ENCODE measurements around the gene INS.
"Not testable (repeated sequence)": the region's sequence is repeated elsewhere in the genome, so short reads cannot be mapped to it uniquely, and the experiment has no call there.

The INS gene

DNA sequence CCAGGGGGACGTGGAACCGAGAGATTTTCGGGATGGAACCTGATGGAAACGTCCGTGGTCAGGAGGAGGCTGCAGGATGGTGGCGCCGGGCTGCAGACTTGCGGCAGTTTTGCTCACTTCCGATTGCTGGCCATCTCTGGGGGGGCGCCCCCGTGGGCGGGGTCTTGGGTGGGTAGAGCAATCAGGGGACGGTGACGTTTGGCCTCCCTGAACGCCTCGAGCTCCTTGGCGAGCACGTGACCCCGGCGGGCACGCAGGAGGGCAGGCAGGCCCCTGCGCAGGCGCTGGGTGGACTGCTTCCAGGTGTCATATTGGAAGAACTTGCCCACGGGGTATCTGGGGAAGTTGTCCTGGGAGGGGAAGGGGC lies 28.2 kb downstream of the INS start:
- DNase-seq (ENCODE audit: low read depth in 2 of 2): no peak

DNA sequence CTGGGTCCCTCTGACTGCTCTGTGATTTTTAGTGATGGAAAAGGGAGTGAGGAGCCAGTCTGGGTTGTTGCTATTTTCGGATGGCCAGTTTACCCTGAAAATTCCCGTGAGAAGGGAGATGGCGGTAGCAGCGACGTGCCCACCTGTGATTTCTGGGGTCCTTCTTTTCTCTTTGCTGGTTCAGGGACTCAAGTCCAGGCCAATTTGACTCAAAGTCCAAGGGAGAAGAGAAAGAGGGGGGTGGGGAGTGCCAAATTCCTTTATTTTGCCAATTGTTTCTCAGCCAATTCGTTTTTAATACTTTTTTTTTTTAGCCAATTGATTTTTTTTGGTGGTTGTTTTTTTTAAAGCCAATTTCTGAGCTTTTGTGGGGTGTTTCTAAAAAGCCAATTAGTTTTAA lies 28.8 kb downstream of the INS start:
- no peak for DNase-seq (ENCODE audit: low read depth in 2 of 2)

DNA sequence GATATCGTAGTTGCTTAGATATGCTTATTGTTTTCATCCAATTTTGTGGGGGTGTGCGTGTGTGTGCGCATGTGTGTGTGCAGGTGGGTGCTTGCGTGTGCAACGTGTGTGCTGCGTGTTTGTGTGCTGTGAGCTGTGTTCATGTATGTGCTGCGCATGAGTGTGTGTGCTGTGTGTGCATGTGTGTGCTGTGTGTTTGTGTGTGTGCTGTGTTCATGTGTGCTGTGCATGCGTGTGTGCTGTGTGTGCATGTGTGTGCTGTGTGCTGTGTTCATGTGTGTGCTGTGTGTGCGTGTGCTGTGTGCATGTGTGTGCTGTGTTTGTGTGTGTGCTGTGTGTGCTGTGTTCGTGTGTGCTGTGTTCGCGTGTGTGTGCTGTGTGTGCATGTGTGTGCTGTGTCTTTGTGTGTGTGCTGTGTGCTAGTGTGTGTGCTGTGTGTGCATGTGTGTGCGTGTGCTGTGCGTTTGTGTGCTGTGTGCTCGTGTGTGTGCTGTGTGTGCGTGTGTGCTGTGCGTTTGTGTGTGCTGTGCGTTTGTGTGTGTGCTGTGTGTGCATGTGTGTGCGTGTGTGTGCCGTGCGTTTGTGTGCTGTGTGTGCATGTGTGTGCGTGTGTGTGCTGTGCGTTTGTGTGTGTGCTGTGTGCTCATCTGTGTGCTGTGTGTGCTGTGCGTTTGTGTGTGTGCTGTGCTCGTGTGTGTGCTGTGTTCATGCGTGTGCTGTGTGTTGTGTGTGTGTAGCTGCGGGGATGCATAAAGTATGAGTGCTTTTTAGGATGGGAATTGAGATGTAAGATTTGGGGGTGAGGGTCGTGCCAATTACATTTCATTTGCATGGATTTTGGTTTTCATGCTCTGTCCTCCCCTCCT lies 29.4 kb downstream of the INS start:
- no peak for DNase-seq (ENCODE audit: low read depth in 2 of 2)

DNA sequence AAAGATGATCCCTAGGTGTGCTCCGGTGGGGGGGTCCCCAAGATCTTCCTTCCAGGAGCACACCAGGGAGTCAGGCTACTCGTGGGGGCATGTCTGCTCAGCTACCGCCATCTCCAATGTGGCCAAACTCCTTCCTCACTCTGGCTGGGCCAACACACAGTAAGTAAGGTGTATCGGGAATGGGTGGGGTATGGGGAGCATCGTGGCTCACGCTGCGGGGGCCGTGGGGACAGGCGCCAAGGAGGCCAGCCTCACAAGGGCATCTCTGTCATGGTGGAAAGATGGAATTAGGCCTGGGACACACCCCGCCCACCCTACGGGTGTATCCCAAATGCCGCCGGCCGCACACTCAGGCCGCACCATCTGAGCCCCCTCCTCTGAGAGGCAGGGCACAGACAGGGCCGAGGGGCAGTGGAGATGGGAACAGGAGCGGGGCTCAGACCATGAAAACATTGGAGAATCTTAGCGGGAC lies 30.1 kb downstream of the INS start:
- DNase-seq (ENCODE audit: low read depth in 2 of 2): no peak

DNA sequence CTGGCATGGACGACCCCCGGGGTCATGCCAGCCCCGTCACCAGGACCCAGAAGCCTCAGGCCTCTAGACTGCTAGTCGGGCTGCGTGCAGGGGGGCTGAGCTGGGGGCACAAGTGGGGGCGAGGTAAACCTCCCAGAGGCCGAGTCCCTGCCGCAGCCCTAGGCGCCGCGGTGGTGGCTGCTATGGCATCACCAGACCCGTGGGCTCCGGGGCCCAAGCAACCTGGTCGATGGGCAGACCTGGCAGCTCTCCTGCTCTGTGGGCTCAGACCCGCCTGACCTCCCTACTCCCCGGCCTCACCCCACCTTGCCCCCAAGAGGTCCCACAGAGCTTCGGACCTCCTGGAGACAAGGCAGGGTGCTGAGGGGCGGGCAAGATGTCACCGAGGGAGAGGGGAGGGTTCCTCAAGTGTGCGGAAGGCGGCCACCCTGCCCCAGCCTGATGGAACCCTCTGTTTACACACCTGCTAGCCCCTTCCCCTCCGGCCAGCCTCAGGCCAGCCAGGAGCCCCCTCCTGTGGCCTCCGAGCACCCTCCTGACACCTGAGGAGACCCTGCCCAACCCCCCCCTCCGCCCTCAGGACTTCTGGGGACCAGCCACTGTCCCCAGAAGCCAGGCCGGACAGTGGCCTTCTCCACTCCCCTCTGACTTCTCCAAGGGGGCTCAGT lies 31.2 kb downstream of the INS start:
- no peak for DNase-seq (ENCODE audit: low read depth in 2 of 2)

DNA sequence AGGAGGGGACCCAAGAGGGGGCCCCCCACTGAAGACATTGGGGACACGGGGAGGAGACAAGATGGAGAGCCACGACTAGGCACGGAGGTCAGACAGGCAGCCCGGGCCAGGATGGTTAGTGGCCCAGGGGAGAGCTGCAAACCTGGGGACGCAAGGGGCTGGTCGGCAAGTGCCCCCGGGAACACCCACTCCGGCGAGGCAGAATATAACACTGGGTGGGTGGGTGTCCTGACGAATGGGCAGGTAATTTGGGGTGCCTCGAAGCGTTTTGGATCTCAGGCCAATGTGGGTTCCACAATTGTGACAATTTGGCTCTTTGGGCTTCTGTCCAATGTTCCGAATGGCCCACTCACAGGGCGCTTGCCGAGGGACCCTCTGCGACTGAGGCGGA lies 31.7 kb downstream of the INS start:
- no peak for DNase-seq (ENCODE audit: low read depth in 2 of 2)

DNA sequence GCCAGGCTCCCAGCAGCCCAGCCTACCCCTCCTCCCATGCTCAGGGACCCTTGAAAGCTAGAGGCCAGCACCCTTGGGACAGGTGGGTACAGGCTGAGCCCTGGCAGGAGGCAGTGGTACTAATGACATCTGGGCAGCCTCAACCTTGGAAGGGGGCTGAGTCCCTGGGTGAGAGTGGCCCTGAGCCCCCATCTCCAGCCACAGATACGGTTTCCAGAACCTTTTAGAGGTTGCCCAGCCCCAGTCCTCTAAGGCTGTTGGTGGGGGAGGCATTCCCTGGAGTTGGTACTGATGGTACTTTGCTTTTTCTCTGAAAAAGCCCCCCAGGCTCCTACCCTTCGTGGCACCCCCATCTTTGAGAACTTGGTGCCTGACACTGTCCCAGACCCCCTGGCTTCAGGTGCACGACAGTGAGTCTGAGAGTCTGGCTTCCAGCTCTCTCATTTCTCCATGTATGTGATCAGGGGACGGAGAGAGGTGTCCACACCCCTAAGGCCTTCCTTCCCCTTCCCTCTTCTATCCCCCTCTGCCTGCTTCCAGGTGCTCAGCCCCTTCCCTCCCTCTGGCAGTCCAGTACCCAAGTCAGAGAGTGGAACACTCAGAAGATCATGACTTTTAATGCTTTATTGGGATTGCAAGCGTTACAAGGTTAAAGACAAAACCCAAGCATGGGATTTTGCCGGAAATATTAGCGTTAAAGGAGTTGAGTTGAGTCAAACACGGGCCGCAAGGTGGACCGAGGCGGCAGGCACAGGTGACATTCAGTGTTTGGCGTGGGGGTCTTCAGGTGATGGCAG lies 32.3 kb downstream of the INS start:
- DNase-seq (ENCODE audit: low read depth in 2 of 2): no peak

DNA sequence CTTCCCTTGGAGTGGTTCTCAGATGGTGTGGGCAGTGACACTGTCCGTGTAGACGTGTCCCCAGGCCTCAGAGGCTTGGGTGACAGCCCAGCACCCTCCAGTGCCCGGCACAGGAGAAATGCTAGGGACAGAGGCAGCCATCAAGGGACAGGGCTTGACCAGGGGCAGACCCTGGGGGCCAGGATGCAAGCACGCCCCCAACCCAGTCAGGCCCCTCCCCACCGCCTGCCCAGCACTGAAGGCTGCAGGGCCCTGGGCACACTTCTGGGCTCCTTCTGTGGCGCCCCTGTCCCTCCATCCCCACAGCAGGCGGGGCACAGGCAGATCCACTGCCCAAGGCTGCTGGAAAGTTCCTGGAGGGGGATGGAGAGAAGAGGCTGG lies 32.9 kb downstream of the INS start:
- no peak for DNase-seq (ENCODE audit: low read depth in 2 of 2)

DNA sequence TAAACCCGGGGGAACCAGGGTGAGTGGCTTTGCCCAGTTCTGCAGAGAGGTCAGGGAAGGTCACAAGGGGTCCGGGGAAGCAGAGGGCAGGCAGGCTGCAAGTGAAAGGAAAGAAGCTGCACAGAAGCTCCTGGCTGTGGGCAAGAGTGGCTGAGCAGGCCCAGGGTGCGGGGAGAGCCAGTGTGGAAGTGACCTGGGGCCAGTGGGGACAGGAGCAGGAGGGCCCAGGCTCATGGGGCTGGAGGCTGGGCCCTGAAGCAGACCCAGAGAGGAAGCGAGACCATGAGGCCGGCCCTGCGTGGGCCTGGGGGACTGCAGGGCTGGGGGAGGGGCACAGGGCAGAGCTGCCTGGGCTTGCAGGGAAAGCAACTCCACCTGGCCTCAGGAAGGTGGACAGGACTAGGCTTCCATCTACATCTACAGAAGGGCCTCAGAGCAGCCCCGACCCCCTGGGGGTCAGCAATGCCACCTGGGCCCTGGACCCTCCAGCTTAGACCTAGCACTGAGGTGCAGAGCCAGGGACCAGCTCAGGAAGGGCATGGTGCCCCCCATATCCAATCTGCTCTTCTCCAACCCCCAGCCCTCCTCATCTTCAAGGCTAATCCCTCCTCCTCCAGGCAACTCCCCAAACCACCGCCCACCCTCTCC lies 33.4 kb downstream of the INS start:
- DNase-seq (ENCODE audit: low read depth in 2 of 2): no peak

DNA sequence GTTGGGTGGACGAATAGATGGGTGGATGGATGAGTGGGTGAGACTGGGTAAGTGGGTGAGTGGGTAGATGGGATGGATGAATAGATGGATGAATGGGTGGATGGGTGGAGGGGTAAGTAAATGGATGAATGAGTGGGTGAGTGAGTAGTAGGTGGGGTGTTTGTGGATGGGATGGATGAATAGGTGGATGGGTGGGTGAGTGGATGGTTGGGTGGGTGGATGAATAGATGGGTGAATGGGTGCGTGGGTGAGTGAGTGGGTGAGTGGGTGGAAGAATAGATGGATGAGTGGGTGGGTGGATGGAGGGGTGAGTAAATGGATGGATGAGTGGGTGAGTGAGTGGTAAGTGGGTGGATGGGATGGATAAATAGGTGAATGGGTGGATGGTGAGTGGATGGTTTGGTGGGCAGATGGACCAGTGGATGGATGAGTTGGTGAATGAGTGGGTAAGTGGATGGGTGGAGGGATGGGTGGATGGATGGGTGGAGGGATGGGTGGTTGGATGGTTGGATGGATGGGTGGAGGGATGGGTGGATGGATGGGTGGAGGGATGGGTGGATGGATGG lies 34.4 kb downstream of the INS start:
- no peak for DNase-seq (ENCODE audit: low read depth in 2 of 2)

DNA sequence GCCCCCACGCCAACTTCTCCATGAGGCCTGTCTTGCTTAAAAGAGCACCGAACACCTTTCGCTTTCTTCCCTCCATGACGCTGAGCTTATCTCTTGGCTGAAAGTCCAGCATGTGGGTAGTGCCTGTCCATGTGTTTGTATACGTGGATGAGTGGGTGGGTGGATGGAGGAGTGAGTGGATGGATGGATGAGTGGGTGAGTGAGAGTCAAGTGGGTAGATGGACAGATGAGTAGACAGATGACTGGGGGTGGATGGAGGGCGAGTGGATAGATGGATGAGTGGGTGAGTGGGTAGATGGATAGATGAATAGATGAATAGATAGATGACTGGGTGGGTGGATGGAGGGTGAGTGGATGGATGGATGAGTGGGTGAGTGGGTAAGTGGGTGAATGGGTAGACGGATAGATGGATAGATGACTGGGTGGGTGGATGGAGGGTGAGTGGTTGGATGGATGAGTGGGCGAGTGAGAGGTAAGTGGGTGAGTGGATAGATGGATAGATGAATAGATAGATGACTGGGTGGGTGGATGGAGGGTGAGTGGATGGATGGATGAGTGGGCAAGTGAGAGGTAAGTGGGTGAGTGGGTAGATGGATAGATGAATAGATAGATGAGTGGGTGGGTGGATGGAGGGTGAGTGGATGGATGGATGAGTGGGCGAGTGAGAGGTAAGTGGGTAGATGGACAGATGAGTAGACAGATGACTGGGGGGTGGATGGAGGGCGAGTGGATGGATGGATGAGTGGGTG lies 36.1 kb downstream of the INS start:
- DNase-seq (ENCODE audit: low read depth in 2 of 2): not testable (repeated sequence)

DNA sequence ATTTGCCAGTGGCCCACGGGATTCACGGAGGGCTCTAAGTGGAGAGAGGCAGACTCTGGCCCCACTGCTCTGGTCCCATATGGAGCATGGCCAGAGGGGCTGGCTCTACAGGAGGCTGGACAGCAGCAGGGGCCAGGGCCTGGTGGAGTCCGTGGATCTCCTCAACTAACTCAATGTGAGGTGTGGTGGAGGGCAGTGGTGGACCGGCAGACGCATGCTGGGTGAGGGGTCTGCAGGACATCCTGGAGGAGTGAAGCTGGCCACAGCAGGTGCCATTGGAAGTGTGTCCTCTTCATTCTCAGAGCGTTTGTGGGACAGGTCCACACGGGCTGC lies 37.4 kb downstream of the INS start:
- DNase-seq (ENCODE audit: low read depth in 2 of 2): no peak

DNA sequence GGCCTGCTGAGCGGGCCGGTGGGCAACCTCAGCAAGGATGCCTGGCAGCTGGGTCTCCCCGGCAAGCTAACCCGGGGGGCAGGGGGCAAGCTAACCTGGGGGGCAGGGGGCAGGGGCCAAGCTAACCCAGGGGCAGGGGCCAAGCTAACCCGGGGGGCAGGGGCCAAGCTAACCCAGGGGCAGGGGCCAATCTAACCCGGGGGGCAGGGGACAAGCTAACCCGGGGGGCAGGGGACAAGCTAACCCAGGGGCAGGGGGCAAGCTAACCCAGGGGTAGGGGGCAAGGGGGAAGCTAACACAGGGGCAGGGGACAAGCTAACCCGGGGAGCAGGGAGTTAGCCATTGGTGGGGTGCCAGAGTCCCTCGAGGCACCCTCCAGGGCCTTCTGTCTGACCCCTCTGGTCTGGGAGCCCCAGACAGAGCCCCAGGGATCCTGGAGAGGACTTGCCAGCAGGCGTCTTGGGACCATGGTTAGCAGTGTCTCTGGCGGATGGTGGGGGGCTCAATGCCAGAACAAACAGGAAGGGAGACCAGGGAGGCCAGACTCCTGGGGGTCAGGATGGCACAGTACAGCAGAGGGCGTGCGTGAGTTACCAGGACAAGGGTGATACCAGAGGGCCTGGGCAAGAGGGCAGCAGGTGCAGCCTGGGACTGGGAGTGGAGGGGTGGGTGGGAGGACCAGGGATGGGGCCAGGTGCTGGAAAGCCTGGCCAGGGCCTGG lies 37.9 kb downstream of the INS start:
- no peak for DNase-seq (ENCODE audit: low read depth in 2 of 2)

DNA sequence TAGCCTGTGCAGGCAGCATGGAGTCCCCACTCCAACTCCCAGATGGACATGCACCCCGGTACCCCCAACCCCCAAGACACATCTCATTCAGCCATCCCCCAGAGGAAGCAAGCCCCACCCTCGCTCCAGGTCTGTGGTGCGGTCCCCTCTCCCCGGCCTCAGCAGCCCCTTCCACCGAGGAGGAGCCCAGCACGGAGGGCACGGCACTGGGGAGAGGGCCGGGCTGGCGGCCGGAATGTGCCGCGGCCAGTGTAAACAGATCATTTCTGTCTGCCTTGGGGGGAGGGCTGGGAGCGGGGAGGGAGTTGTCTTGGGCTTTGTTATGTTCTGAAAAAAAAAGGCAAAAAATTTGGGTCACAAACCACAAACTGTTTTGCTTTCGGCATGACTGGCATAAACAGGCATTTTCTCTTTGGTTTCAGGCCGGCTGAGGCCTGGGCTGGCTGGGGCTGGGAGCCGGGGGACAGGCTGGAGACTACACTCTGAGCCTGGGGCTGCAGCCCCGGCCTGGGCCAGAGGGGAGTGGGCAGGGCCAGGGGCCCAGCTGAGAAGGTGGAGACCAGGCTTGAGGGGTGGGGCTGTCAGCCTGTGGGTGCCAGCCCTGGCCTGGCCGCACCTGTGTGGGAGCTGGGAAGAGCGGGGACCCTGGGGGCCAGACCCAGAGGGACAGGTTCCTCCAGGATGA lies 38.6 kb downstream of the INS start:
- no peak for DNase-seq (ENCODE audit: low read depth in 2 of 2)

DNA sequence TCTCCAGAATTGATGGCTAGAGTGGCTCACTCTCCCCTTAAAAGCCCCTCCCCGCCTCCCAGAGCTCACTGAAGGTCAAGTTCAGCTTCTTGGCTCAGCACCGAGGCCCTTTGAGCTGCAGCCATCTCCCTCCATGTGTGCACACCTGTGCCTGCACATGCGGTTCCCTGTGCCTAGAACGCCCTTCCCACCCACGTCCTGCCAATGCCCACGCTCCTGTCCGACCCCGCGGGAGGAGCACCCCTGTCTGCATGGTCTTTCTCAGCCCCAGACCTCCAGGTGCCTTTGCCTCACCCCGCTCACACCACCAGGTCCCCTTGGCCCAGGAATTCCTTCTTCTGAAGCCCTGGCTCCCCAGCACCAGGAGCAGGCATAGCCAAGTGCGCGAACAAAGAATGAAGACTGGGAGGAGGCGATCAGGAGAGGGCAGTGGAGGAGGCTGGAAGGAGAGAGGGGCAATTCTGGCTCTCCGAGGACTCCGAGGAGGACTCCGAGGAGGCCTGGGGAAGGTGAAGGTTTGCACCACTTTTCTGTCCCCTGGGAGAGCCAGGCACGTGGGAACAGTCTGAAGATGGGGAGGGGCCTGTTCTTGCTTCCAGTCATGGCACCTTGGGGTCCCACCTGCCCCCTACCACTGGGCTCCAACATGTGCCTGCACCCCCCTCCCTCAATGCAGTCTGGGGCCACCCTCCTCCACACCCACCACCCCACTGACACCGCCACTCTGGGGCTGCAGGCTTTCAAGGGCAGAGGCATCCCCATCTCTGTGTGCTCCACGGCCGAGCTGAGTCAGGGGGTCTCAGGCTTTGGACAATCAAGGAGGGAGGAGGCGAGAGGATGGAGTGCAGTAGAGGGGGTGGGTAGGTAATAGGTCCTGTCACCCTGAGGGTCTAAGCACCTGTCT lies 39.5 kb downstream of the INS start:
- DNase-seq (ENCODE audit: low read depth in 2 of 2): no peak

DNA sequence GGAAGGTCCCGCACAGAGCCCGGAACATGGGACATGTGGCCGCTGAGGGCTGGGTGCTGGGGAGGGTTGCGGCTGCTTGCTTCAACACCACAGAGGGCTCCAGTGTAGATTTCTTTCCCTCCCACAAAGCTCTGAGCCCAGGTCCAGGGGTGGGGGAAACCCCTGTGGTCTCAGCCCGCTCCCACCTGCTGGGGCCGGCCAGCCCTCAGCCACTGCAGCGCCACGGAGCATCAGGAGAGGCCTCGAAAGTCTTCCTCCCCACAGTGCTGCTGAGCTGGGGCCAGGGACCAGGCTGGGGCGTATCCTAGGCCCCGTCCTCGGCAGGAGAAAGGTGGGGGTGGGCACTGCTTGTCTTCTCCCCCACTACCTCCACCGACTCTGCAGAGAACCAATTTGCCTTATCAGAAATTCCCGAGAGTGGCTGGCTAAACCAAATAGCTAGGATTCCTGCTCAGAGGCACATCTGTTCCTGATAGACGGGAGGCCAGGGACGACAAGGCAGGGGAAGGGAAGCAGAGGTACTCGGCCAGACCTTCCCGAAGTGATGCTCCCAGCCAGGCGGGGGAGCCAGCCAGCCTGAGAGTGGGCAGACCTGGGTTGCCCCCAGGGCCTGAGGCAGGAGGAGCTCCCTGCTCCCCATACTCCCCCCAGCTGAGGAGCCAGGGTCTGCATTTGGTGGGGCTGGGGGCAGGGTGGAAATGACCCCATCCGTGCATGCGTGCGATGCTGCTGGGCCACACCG lies 40.5 kb downstream of the INS start:
- DNase-seq (ENCODE audit: low read depth in 2 of 2): no peak

DNA sequence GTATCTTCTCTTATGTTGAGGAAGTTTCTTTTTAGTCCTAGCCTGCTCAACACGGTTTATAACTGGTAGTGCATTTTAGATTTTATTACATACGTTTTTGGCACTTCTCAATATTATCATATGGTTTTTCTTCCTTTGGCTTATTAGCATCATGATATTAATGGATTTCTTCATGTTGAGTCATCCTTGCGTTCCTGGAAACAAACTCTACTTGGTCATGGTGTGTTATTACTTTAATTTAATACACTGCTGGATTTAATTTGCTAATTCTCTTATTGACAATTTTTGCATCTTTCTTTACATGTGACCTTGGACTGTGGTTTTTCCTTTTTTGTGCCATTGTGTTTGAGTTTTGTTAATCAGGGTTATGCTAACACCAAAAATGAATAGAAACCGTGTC lies 42.3 kb downstream of the INS start:
- no peak for DNase-seq (ENCODE audit: low read depth in 2 of 2)

DNA sequence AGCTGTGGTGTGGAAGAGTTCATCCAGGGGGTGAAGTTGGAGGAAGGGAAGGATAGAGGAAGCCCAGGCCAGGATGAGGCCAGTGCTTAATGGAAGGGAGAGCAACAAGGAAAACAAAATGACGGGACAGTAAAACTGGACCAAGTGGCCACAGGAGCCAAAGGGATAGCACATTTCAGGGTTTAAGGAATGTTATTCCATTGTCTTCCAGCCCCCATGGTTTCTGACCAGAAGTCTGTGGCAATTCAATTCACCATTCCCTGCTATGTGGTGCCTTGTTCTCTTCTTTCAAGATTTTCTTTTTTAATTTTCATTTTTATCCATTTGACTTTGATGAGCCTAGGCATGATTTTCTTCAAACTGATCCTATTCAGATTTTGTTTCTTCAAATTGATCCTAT lies 44.3 kb downstream of the INS start:
- DNase-seq (ENCODE audit: low read depth in 2 of 2): no peak
